ENCODE measurements around the gene EIF4EBP3.

- TF ChIP-seq BCLAF1 (IDR thresholded peaks at IDR 0.05; ENCODE audit: borderline replicate concordance in 1 of 2, control insufficient read depth in 1 of 2, low read depth in 2 of 2, low read length in 1 of 2) (no peak), CTCF (IDR thresholded peaks at IDR 0.05 in 2 of 3, conservative IDR thresholded peaks at IDR 0.05 in 1 of 3; ENCODE audit: insufficient read depth in 2 of 3, low read depth in 1 of 3, low read length in 3 of 3) (no peak), RNF2 (IDR thresholded peaks at IDR 0.05) (no peak), ZNF318 (IDR thresholded peaks at IDR 0.05; ENCODE audit: borderline replicate concordance in 1 of 2, low read depth in 1 of 2) (no peak), ATF3 (IDR thresholded peaks at IDR 0.05) (no peak), ATF3 (CRISPR knock-in tag; conservative IDR thresholded peaks at IDR 0.05) (no peak), ELK1 (CRISPR knock-in tag; IDR thresholded peaks at IDR 0.05) (no peak), COPS2 (conservative IDR thresholded peaks at IDR 0.05) (no peak), PHF8 (IDR thresholded peaks at IDR 0.05; ENCODE audit: borderline replicate concordance, low read length) (no peak), POLR2AphosphoS5 (IDR thresholded peaks at IDR 0.05; ENCODE audit: control insufficient read depth, insufficient read depth, low read depth, low read length) (no peak), EZH2 (IDR thresholded peaks at IDR 0.05; ENCODE audit: borderline replicate concordance, low read depth, low read length) (no peak), TBL1XR1 (IDR thresholded peaks at IDR 0.05; ENCODE audit: low read length in 2 of 2) (no peak), YY1 (IDR thresholded peaks at IDR 0.05; ENCODE audit: borderline replicate concordance in 1 of 3, control insufficient read depth in 1 of 3, extremely low read depth in 1 of 3, insufficient read depth in 3 of 3, insufficient read length in 1 of 3, insufficient replicate concordance in 2 of 3, low read depth in 1 of 3, low read length in 2 of 3) (no peak)
Observed at GRCh38 chr5:140568443-140569063, 21.1 kb downstream of the EIF4EBP3 start.
